ENCODE data around the gene KMT2C.

GRCh38 chr7:152395112-152395511 is 40.7 kb downstream of the KMT2C start:
- no peak for TF ChIP-seq CTCF (conservative IDR thresholded peaks at IDR 0.05; ENCODE audit: low read length)
- no peak for TF ChIP-seq EZH2phosphoT487 (IDR thresholded peaks at IDR 0.05; ENCODE audit: borderline replicate concordance)

All from Loucy (cell line).